ENCODE results near the gene MSI2. TPM values are rescaled to one million over a fixed set of nuclear protein-coding genes. Genes with fewer than 3 reads are reported as not detected.
A peak's percentile ranks its signal among the peaks of the same experiment; 100 is the strongest.

The MSI2 gene
- total RNA-seq, 4 donors from 2014 or later: 9.9 to 18.5 (median 13.8) TPM

- WGBS, 2 donors: 51 to 65% methylated on average over 5 of the region's 5 CpGs
- no peak for DNase-seq (ENCODE audit: low spot score in 2 of 2)
- intact Hi-C loops (cut with DNase I; ENCODE audit: low total_unique reads): no loop called here
- no peak for TF ChIP-seq CTCF (IDR thresholded peaks at IDR 0.05)
- TF ChIP-seq POLR2A (IDR thresholded peaks at IDR 0.05): no peak
- H3K4me3 ChIP-seq (ENCODE audit: low read depth, poor library complexity, severe bottlenecking): no peak overlapping the region
Observed at GRCh38 chr17:57236686-57237299, 19.5 kb upstream of the MSI2 start.

GRCh38 chr17:57240648-57241047 lies 15.7 kb upstream of the MSI2 start:
- intact Hi-C loops (cut with DNase I; ENCODE audit: low total_unique reads): loop anchor here (10.0 kb wide), 2 partner anchors 106 to 504 kb away; partner anchors contain the start of gene CCDC182
- H3K4me3 ChIP-seq (ENCODE audit: low read depth, poor library complexity, severe bottlenecking): no peak overlapping the region
- no peak for DNase-seq (ENCODE audit: low spot score in 2 of 2)
- TF ChIP-seq POLR2A (IDR thresholded peaks at IDR 0.05) (no peak), CTCF (IDR thresholded peaks at IDR 0.05) (no peak)
- WGBS, 2 donors: 72% methylated on average over 3 of the region's 3 CpGs

GRCh38 chr17:57242148-57242547 lies 14.2 kb upstream of the MSI2 start:
- no peak for DNase-seq (ENCODE audit: low spot score in 2 of 2)
- H3K4me3 ChIP-seq (ENCODE audit: low read depth, poor library complexity, severe bottlenecking): no peak overlapping the region
- TF ChIP-seq CTCF (IDR thresholded peaks at IDR 0.05) (no peak), POLR2A (IDR thresholded peaks at IDR 0.05) (no peak)
- 44 to 53% methylated on average over 7 of the region's 7 CpGs for WGBS, 2 donors
- intact Hi-C loops (cut with DNase I; ENCODE audit: low total_unique reads): loop anchor here (10.0 kb wide), 2 partner anchors 107 to 503 kb away; partner anchors contain the start of gene CCDC182

GRCh38 chr17:57243171-57243622 lies 13.1 kb upstream of the MSI2 start:
- WGBS, 2 donors: 18 to 20% methylated on average over 13 of the region's 13 CpGs
- TF ChIP-seq POLR2A (IDR thresholded peaks at IDR 0.05) (no peak), CTCF (IDR thresholded peaks at IDR 0.05) (peak in 1 of 3 donors; percentile 91)
- H3K4me3 ChIP-seq (ENCODE audit: low read depth, poor library complexity, severe bottlenecking): no peak overlapping the region
- intact Hi-C loops (cut with DNase I; ENCODE audit: low total_unique reads): loop anchor here (10.0 kb wide), 2 partner anchors 108 to 502 kb away; partner anchors contain the start of gene CCDC182
- peak; percentile 47 to 92 for DNase-seq (ENCODE audit: low spot score in 2 of 2)

GRCh38 chr17:57245786-57246185 lies 10.5 kb upstream of the MSI2 start:
- no peak for DNase-seq (ENCODE audit: low spot score in 2 of 2)
- TF ChIP-seq POLR2A (IDR thresholded peaks at IDR 0.05) (no peak), CTCF (IDR thresholded peaks at IDR 0.05) (no peak)
- 92% methylated on average over 10 of the region's 10 CpGs for WGBS, 2 donors
- no peak overlapping the region for H3K4me3 ChIP-seq (ENCODE audit: low read depth, poor library complexity, severe bottlenecking)
- intact Hi-C loops (cut with DNase I; ENCODE audit: low total_unique reads): loop anchor here (2.0 to 10.0 kb wide), 3 partner anchors 15 to 499 kb away; partner anchors contain the start of gene CCDC182
